ENCODE results near the gene GSTM4. TPM values are rescaled to one million over a fixed set of nuclear protein-coding genes. Genes with fewer than 3 reads are reported as not detected.

Gene GSTM4
- total and polyA plus RNA-seq, 2 experiments from 2014 or later: 12.8 to 12.9 TPM

DNA sequence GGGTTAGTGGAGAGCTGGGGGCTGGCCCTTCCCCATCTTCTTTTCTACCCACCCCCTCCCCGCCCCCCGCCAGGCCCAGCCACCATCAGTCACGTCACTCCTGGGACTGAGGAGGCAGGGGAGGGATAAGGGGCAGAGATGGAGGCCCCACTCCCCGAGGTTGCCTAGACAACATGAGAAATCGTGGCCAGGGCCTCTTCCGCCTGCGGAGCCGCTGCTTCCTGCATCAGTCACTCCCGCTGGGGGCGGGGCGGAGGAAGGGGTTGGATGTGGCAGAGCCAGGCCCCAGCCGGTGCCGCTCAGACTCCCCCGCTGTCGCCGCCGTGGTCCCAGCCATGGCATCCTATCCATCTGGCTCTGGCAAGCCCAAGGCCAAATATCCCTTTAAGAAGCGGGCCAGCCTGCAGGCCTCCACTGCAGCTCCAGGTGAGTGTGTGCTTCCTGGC lies 35.0 kb upstream of the GSTM4 start (continued):
- TF ChIP-seq, protein P1, sequence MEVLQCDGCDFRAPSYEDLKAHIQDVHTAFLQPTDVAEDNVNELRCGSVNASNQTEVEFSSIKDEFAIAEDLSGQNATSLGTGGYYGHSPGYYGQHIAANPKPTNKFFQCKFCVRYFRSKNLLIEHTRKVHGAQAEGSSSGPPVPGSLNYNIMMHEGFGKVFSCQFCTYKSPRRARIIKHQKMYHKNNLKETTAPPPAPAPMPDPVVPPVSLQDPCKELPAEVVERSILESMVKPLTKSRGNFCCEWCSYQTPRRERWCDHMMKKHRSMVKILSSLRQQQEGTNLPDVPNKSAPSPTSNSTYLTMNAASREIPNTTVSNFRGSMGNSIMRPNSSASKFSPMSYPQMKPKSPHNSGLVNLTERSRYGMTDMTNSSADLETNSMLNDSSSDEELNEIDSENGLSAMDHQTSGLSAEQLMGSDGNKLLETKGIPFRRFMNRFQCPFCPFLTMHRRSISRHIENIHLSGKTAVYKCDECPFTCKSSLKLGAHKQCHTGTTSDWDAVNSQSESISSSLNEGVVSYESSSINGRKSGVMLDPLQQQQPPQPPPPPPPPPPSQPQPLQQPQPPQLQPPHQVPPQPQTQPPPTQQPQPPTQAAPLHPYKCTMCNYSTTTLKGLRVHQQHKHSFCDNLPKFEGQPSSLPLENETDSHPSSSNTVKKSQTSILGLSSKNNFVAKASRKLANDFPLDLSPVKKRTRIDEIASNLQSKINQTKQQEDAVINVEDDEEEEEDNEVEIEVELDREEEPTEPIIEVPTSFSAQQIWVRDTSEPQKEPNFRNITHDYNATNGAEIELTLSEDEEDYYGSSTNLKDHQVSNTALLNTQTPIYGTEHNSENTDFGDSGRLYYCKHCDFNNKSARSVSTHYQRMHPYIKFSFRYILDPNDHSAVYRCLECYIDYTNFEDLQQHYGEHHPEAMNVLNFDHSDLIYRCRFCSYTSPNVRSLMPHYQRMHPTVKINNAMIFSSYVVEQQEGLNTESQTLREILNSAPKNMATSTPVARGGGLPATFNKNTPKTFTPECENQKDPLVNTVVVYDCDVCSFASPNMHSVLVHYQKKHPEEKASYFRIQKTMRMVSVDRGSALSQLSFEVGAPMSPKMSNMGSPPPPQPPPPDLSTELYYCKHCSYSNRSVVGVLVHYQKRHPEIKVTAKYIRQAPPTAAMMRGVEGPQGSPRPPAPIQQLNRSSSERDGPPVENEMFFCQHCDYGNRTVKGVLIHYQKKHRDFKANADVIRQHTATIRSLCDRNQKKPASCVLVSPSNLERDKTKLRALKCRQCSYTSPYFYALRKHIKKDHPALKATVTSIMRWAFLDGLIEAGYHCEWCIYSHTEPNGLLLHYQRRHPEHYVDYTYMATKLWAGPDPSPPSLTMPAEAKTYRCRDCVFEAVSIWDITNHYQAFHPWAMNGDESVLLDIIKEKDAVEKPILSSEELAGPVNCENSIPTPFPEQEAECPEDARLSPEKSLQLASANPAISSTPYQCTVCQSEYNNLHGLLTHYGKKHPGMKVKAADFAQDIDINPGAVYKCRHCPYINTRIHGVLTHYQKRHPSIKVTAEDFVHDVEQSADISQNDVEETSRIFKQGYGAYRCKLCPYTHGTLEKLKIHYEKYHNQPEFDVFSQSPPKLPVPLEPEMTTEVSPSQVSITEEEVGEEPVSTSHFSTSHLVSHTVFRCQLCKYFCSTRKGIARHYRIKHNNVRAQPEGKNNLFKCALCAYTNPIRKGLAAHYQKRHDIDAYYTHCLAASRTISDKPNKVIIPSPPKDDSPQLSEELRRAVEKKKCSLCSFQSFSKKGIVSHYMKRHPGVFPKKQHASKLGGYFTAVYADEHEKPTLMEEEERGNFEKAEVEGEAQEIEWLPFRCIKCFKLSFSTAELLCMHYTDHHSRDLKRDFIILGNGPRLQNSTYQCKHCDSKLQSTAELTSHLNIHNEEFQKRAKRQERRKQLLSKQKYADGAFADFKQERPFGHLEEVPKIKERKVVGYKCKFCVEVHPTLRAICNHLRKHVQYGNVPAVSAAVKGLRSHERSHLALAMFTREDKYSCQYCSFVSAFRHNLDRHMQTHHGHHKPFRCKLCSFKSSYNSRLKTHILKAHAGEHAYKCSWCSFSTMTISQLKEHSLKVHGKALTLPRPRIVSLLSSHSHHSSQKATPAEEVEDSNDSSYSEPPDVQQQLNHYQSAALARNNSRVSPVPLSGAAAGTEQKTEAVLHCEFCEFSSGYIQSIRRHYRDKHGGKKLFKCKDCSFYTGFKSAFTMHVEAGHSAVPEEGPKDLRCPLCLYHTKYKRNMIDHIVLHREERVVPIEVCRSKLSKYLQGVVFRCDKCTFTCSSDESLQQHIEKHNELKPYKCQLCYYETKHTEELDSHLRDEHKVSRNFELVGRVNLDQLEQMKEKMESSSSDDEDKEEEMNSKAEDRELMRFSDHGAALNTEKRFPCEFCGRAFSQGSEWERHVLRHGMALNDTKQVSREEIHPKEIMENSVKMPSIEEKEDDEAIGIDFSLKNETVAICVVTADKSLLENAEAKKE (CRISPR knock-in tag; IDR thresholded peaks at IDR 0.05): no peak
- TF ChIP-seq, protein P2, sequence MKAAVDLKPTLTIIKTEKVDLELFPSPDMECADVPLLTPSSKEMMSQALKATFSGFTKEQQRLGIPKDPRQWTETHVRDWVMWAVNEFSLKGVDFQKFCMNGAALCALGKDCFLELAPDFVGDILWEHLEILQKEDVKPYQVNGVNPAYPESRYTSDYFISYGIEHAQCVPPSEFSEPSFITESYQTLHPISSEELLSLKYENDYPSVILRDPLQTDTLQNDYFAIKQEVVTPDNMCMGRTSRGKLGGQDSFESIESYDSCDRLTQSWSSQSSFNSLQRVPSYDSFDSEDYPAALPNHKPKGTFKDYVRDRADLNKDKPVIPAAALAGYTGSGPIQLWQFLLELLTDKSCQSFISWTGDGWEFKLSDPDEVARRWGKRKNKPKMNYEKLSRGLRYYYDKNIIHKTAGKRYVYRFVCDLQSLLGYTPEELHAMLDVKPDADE (IDR thresholded peaks at IDR 0.05): no peak
- TF ChIP-seq, protein P3, sequence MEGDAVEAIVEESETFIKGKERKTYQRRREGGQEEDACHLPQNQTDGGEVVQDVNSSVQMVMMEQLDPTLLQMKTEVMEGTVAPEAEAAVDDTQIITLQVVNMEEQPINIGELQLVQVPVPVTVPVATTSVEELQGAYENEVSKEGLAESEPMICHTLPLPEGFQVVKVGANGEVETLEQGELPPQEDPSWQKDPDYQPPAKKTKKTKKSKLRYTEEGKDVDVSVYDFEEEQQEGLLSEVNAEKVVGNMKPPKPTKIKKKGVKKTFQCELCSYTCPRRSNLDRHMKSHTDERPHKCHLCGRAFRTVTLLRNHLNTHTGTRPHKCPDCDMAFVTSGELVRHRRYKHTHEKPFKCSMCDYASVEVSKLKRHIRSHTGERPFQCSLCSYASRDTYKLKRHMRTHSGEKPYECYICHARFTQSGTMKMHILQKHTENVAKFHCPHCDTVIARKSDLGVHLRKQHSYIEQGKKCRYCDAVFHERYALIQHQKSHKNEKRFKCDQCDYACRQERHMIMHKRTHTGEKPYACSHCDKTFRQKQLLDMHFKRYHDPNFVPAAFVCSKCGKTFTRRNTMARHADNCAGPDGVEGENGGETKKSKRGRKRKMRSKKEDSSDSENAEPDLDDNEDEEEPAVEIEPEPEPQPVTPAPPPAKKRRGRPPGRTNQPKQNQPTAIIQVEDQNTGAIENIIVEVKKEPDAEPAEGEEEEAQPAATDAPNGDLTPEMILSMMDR (conservative IDR thresholded peaks at IDR 0.05; ENCODE audit: low read depth in 2 of 2): no peak
- TF ChIP-seq EZH2 (IDR thresholded peaks at IDR 0.05; ENCODE audit: low read depth, unreplicated experiment): no peak
